ENCODE measurements around the gene RHBDD1. TPM values are rescaled to one million over a fixed set of nuclear protein-coding genes. Genes with fewer than 3 reads are reported as not detected.

Gene RHBDD1
- total and polyA plus RNA-seq, 4 donors = 8.5 to 45.8 (median 16.1) TPM

DNA sequence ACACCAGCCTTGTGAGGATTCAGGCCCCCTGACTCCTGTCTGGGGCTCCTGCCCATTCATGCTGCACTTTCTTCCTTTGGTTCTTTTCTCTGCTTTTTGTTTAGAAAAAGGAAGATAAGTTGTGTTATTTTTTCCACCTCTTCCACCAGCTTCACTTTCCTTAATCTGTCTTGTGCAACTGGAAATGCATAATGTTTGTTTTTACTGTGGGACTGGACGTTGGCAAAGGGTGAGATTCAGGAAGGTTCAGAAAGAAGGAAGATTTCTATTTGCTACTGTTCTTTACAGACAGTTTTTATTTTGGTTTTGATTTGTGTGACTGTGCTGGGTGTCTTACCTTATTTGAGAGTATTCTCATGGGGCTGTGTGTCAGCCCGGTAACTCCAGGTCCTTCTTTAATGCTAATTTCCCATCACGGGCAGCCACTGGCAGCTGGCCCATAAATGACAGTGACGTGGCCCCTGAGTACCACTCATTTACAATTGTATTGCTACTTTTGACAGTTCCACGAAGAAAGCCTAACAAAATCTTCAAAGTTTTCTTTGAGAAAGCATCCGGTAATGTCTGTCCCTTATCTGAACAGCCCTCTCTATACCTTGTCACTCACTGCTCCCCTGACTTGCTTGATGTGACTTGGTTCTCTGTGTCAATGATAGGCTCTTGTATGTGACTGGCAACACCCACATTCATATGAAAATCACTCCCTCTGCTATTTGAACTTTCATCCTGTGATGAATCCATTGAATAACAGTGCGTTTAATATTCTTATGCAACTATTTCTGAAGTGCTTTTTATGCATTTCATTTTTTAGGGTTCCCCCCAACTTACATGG, 32.7 kb downstream of the RHBDD1 start:
- peaks cover 0 to 16% (median 2%) of the 10 kb centered on the region in 4 donors for H3K36me3 ChIP-seq (ENCODE audit: control insufficient read depth in 4 of 4, insufficient read depth in 3 of 4, low read depth in 1 of 4, low read length in 3 of 4)
- TF ChIP-seq NR2F2 (IDR thresholded peaks at IDR 0.05) (no peak), SP1 (IDR thresholded peaks at IDR 0.05) (no peak), JUND (IDR thresholded peaks at IDR 0.05) (no peak), EGR1 (IDR thresholded peaks at IDR 0.05; ENCODE audit: low read depth in 2 of 2) (no peak), RXRA (IDR thresholded peaks at IDR 0.05) (no peak), GABPA (IDR thresholded peaks at IDR 0.05 in 1 of 2, conservative IDR thresholded peaks at IDR 0.05 in 1 of 2) (no peak), RAD21 (IDR thresholded peaks at IDR 0.05) (no peak), FOXA2 (IDR thresholded peaks at IDR 0.05) (no peak)
- TF ChIP-seq, protein P1, sequence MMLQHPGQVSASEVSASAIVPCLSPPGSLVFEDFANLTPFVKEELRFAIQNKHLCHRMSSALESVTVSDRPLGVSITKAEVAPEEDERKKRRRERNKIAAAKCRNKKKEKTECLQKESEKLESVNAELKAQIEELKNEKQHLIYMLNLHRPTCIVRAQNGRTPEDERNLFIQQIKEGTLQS (IDR thresholded peaks at IDR 0.05) = no peak
- TF ChIP-seq, protein P2, sequence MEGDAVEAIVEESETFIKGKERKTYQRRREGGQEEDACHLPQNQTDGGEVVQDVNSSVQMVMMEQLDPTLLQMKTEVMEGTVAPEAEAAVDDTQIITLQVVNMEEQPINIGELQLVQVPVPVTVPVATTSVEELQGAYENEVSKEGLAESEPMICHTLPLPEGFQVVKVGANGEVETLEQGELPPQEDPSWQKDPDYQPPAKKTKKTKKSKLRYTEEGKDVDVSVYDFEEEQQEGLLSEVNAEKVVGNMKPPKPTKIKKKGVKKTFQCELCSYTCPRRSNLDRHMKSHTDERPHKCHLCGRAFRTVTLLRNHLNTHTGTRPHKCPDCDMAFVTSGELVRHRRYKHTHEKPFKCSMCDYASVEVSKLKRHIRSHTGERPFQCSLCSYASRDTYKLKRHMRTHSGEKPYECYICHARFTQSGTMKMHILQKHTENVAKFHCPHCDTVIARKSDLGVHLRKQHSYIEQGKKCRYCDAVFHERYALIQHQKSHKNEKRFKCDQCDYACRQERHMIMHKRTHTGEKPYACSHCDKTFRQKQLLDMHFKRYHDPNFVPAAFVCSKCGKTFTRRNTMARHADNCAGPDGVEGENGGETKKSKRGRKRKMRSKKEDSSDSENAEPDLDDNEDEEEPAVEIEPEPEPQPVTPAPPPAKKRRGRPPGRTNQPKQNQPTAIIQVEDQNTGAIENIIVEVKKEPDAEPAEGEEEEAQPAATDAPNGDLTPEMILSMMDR (IDR thresholded peaks at IDR 0.05; ENCODE audit: low read depth, low read length, missing input control) = no peak
- TF ChIP-seq, protein P3, sequence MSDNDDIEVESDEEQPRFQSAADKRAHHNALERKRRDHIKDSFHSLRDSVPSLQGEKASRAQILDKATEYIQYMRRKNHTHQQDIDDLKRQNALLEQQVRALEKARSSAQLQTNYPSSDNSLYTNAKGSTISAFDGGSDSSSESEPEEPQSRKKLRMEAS (IDR thresholded peaks at IDR 0.05) = no peak
- TF ChIP-seq, protein P4, sequence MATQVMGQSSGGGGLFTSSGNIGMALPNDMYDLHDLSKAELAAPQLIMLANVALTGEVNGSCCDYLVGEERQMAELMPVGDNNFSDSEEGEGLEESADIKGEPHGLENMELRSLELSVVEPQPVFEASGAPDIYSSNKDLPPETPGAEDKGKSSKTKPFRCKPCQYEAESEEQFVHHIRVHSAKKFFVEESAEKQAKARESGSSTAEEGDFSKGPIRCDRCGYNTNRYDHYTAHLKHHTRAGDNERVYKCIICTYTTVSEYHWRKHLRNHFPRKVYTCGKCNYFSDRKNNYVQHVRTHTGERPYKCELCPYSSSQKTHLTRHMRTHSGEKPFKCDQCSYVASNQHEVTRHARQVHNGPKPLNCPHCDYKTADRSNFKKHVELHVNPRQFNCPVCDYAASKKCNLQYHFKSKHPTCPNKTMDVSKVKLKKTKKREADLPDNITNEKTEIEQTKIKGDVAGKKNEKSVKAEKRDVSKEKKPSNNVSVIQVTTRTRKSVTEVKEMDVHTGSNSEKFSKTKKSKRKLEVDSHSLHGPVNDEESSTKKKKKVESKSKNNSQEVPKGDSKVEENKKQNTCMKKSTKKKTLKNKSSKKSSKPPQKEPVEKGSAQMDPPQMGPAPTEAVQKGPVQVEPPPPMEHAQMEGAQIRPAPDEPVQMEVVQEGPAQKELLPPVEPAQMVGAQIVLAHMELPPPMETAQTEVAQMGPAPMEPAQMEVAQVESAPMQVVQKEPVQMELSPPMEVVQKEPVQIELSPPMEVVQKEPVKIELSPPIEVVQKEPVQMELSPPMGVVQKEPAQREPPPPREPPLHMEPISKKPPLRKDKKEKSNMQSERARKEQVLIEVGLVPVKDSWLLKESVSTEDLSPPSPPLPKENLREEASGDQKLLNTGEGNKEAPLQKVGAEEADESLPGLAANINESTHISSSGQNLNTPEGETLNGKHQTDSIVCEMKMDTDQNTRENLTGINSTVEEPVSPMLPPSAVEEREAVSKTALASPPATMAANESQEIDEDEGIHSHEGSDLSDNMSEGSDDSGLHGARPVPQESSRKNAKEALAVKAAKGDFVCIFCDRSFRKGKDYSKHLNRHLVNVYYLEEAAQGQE (IDR thresholded peaks at IDR 0.05) = no peak
- TF ChIP-seq, protein P5, sequence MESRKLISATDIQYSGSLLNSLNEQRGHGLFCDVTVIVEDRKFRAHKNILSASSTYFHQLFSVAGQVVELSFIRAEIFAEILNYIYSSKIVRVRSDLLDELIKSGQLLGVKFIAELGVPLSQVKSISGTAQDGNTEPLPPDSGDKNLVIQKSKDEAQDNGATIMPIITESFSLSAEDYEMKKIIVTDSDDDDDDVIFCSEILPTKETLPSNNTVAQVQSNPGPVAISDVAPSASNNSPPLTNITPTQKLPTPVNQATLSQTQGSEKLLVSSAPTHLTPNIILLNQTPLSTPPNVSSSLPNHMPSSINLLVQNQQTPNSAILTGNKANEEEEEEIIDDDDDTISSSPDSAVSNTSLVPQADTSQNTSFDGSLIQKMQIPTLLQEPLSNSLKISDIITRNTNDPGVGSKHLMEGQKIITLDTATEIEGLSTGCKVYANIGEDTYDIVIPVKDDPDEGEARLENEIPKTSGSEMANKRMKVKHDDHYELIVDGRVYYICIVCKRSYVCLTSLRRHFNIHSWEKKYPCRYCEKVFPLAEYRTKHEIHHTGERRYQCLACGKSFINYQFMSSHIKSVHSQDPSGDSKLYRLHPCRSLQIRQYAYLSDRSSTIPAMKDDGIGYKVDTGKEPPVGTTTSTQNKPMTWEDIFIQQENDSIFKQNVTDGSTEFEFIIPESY (IDR thresholded peaks at IDR 0.05) = no peak
- H3K9me3 ChIP-seq (ENCODE audit: control insufficient read depth in 4 of 4, low read length in 3 of 4) = no peaks in the 10 kb centered on the region
- H3K27ac ChIP-seq (ENCODE audit: low read depth in 1 of 2, low read length in 2 of 2) = no peak overlapping the region
- DNase-seq (ENCODE audit: low spot score) = no peak
- no peak overlapping the region for H3K4me3 ChIP-seq (ENCODE audit: low read depth in 1 of 3, low read length in 3 of 3)
- no peaks in the 10 kb centered on the region for H3K4me1 ChIP-seq (ENCODE audit: control insufficient read depth in 4 of 4, insufficient read depth in 4 of 4, low read length in 3 of 4)
- 80% methylated on average over 7 of the region's 7 CpGs for WGBS
- H3K27me3 ChIP-seq (ENCODE audit: control insufficient read depth in 4 of 4, insufficient read depth in 4 of 4, low read length in 3 of 4) = no peaks in the 10 kb centered on the region
- H3K9ac ChIP-seq (ENCODE audit: low read depth in 1 of 2, low read length in 2 of 2) = no peak overlapping the region

DNA sequence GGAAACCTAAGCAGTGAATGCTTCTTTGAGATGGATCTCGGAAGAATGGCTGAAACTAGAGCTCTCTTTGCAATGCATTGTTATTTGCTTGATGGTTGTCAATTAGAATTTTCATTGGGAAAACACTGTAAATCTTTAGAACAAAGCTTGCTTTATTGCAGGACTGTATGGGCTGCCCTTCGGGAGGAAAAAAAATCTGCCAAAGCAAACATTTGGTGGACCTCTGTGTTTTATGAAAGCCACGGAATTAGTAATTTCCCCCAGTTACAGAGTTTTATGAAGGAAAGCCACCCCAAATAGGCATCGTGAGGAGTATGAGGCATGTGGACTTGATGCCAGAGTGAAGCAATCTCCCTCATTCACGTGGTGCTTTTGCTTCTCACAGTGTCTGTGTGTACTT, 33.5 kb downstream of the RHBDD1 start:
- H3K4me3 ChIP-seq (ENCODE audit: low read depth in 1 of 3, low read length in 3 of 3) = no peak overlapping the region
- H3K9ac ChIP-seq (ENCODE audit: low read depth in 1 of 2, low read length in 2 of 2) = no peak overlapping the region
- no peaks in the 10 kb centered on the region for H3K4me1 ChIP-seq (ENCODE audit: control insufficient read depth in 4 of 4, insufficient read depth in 4 of 4, low read length in 3 of 4)
- peaks cover 0 to 16% (median 2%) of the 10 kb centered on the region in 4 donors for H3K36me3 ChIP-seq (ENCODE audit: control insufficient read depth in 4 of 4, insufficient read depth in 3 of 4, low read depth in 1 of 4, low read length in 3 of 4)
- DNase-seq (ENCODE audit: low spot score) = no peak
- no peaks in the 10 kb centered on the region for H3K27me3 ChIP-seq (ENCODE audit: control insufficient read depth in 4 of 4, insufficient read depth in 4 of 4, low read length in 3 of 4)
- H3K27ac ChIP-seq (ENCODE audit: low read depth in 1 of 2, low read length in 2 of 2) = no peak overlapping the region
- 84% methylated on average over 5 of the region's 5 CpGs for WGBS
- H3K9me3 ChIP-seq (ENCODE audit: control insufficient read depth in 4 of 4, low read length in 3 of 4) = no peaks in the 10 kb centered on the region
- TF ChIP-seq NR2F2 (IDR thresholded peaks at IDR 0.05) (no peak), JUND (IDR thresholded peaks at IDR 0.05) (no peak), SP1 (IDR thresholded peaks at IDR 0.05) (no peak), FOXA1 (IDR thresholded peaks at IDR 0.05) (no peak), YY1 (IDR thresholded peaks at IDR 0.05) (no peak), HNF4G (IDR thresholded peaks at IDR 0.05) (no peak), FOXA2 (IDR thresholded peaks at IDR 0.05) (no peak), RXRA (IDR thresholded peaks at IDR 0.05) (no peak)
- TF ChIP-seq, protein P2 (IDR thresholded peaks at IDR 0.05; ENCODE audit: low read depth, low read length, missing input control) = no peak
- TF ChIP-seq, protein P5 (IDR thresholded peaks at IDR 0.05) = no peak
- TF ChIP-seq, protein P1 (IDR thresholded peaks at IDR 0.05) = no peak

Data from liver (tissue), 9 donors.